ENCODE data around the gene OPHN1. TPM values are rescaled to one million over a fixed set of nuclear protein-coding genes. Genes with fewer than 3 reads are reported as not detected.
"Not testable (repeated sequence)": the region's sequence is repeated elsewhere in the genome, so short reads cannot be mapped to it uniquely, and the experiment has no call there.

The OPHN1 gene
- total RNA-seq, 4 donors from 2014 or later: 4.6 to 27.7 (median 10.8) TPM

GRCh38 chrX:68077378-68077777 is 355.9 kb downstream of the OPHN1 start:
- H3K4me1 ChIP-seq: no peaks in the 10 kb centered on the region
- DNase-seq: no peak
- no peaks in the 10 kb centered on the region for H3K36me3 ChIP-seq
- TF ChIP-seq POLR2A (IDR thresholded peaks at IDR 0.05): no peak
- TF ChIP-seq, protein P1, sequence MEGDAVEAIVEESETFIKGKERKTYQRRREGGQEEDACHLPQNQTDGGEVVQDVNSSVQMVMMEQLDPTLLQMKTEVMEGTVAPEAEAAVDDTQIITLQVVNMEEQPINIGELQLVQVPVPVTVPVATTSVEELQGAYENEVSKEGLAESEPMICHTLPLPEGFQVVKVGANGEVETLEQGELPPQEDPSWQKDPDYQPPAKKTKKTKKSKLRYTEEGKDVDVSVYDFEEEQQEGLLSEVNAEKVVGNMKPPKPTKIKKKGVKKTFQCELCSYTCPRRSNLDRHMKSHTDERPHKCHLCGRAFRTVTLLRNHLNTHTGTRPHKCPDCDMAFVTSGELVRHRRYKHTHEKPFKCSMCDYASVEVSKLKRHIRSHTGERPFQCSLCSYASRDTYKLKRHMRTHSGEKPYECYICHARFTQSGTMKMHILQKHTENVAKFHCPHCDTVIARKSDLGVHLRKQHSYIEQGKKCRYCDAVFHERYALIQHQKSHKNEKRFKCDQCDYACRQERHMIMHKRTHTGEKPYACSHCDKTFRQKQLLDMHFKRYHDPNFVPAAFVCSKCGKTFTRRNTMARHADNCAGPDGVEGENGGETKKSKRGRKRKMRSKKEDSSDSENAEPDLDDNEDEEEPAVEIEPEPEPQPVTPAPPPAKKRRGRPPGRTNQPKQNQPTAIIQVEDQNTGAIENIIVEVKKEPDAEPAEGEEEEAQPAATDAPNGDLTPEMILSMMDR (IDR thresholded peaks at IDR 0.05): no peak
- intact Hi-C loops (cut with DNase I; ENCODE audit: low total_unique reads): no loop called here
- H3K27me3 ChIP-seq: no peaks in the 10 kb centered on the region
- H3K27ac ChIP-seq: no peak overlapping the region
- no peak overlapping the region for H3K4me3 ChIP-seq
- no peaks in the 10 kb centered on the region for H3K9me3 ChIP-seq

GRCh38 chrX:68072041-68072440 is 361.3 kb downstream of the OPHN1 start:
- no peaks in the 10 kb centered on the region for H3K27me3 ChIP-seq
- TF ChIP-seq, protein P1 (IDR thresholded peaks at IDR 0.05): no peak
- no peak for TF ChIP-seq POLR2A (IDR thresholded peaks at IDR 0.05)
- DNase-seq: no peak
- H3K4me3 ChIP-seq: no peak overlapping the region
- intact Hi-C loops (cut with DNase I; ENCODE audit: low total_unique reads): no loop called here
- no peak overlapping the region for H3K27ac ChIP-seq
- no peaks in the 10 kb centered on the region for H3K4me1 ChIP-seq
- no peaks in the 10 kb centered on the region for H3K9me3 ChIP-seq
- no peaks in the 10 kb centered on the region for H3K36me3 ChIP-seq

DNA sequence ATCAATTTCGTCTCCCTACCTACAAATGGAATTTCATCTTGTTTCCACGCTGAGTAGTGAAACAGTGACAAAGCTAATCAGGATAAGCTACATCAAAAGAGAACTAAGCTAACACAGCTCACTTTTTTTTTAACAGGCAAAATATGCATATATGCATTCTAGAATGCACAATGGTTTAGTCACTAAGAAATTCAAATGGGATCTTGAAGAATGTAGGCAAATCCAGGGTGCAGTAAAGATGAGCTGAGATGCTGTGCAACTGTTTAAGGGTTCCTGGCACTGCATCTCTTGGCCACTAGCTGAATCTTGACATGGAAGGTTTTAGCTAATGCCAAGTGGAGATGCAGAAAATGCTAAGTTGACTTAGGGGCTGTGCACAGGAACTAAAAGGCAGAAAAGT is 363.2 kb downstream of the OPHN1 start:
- H3K9me3 ChIP-seq; DNase-seq; H3K36me3 ChIP-seq; intact Hi-C loops (cut with DNase I; ENCODE audit: low total_unique reads); H3K4me3 ChIP-seq; H3K27me3 ChIP-seq; H3K4me1 ChIP-seq; H3K27ac ChIP-seq: not testable (repeated sequence)

DNA sequence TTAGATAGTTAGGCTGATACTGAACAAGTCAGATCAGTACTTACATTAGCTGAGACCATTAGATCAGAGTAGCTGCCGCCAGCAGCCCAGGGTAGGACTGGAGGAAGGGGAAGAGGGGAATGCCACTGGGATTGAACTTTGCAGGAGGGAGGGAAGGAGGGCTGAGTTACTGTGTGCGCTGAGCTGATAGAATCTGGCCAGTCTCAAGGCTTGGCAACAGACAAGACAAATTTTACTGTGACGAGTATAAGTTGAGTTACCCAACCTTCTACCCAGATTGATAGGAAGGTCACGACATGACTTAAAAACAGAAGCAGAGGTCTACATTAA is 372.1 kb downstream of the OPHN1 start:
- DNase-seq: no peak
- H3K36me3 ChIP-seq: no peaks in the 10 kb centered on the region
- intact Hi-C loops (cut with DNase I; ENCODE audit: low total_unique reads): no loop called here
- H3K4me3 ChIP-seq: no peak overlapping the region
- H3K27me3 ChIP-seq: no peaks in the 10 kb centered on the region
- TF ChIP-seq POLR2A (IDR thresholded peaks at IDR 0.05): no peak
- TF ChIP-seq, protein P1 (IDR thresholded peaks at IDR 0.05): no peak
- no peak overlapping the region for H3K27ac ChIP-seq
- no peaks in the 10 kb centered on the region for H3K4me1 ChIP-seq
- no peaks in the 10 kb centered on the region for H3K9me3 ChIP-seq

DNA sequence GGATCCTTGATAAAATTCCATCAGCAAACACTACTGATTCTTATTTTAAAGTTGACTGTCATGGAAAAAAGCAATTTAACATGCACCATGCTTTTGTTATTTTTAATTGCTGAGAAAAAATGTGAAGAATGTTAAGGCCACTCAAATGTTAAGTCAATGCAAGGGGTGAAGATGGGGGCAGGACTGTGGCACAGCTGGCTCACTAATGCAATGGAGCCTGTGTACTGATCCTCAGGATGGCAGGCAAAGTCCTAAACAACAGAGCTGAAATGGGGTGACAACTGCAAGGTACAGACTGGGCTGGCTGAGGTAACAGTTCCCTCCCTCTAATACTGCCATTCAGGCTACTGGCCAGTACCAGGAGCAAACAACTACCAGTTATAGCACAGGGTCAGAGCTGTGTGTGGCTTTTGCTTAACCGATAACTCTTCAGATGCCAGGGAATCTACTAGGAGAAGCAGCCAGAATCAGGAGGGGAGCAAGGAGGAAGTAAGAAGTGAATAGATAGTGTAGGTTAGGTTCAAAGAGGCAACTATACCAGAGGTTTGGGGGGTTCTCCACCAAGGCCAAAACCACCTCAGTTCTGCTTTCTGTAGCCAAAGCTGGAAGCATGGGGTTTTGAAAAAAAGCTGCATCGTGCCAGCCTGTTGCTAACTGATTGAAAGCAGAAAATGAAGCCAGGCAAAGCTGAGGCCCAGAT is 372.6 kb downstream of the OPHN1 start:
- no peaks in the 10 kb centered on the region for H3K36me3 ChIP-seq
- H3K4me3 ChIP-seq: no peak overlapping the region
- intact Hi-C loops (cut with DNase I; ENCODE audit: low total_unique reads): no loop called here
- DNase-seq: no peak
- no peak for TF ChIP-seq POLR2A (IDR thresholded peaks at IDR 0.05)
- TF ChIP-seq, protein P1 (IDR thresholded peaks at IDR 0.05): no peak
- H3K27ac ChIP-seq: no peak overlapping the region
- H3K4me1 ChIP-seq: no peaks in the 10 kb centered on the region
- H3K9me3 ChIP-seq: no peaks in the 10 kb centered on the region
- H3K27me3 ChIP-seq: no peaks in the 10 kb centered on the region

DNA sequence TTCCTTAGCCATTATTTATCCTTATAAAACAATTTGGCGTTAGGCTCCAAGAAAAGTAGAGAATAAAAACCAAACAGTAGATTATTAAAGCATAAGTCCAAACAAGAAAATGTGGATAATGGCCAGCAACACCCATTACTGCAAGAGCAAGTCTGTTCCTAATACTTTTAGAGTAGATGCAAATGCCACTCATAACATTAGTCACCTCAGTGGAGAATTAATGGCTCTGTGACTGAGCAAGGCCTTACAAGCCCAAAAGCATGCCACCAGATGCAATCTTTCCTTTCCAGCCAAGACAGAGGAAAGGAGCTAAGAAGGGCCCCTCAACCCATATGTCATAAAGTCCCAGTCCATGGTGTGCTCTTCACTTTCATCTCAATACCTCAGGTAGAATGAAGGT is 373.8 kb downstream of the OPHN1 start:
- Histone ChIP-seq H3K4me3 (no peak overlapping the region), H3K36me3 (no peaks in the 10 kb centered on the region), H3K9me3 (no peaks in the 10 kb centered on the region), H3K27me3 (no peaks in the 10 kb centered on the region), H3K27ac (no peak overlapping the region), H3K4me1 (no peaks in the 10 kb centered on the region)
- TF ChIP-seq POLR2A (IDR thresholded peaks at IDR 0.05): no peak
- TF ChIP-seq, protein P1 (IDR thresholded peaks at IDR 0.05): no peak
- no peak for DNase-seq
- intact Hi-C loops (cut with DNase I; ENCODE audit: low total_unique reads): no loop called here
